ENCODE results near the gene DESI2.

Gene DESI2

DNA sequence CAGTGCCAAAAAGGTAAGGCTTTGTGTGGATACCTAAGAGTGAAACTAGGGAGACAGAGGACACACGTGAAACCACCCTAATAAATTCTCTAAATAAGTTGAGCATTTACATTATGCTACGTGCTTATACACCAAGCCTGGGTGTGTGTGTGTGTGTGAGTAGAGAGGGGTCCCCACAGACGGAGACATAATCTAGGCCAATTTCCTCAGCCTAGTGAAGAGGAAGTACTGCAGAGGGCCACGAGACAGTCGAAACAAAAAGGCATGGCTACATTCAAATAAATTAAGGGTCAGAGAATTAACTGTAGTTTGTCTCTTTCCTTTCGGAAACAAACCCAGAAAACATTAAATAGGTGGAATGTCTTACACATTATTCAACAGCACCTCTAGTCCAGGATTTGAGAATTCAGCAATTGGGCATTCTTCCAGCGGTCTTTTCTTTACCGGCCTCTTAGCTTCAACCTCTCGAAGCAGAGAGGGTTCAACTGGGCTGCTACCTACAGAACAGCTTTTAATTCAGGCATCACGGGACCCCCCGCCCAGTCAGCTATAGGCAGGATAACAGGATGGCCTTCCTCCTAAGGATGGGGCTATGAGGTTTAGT, 75.0 kb downstream of the DESI2 start:
- no peak for TF ChIP-seq CTCF (IDR thresholded peaks at IDR 0.05)

DNA sequence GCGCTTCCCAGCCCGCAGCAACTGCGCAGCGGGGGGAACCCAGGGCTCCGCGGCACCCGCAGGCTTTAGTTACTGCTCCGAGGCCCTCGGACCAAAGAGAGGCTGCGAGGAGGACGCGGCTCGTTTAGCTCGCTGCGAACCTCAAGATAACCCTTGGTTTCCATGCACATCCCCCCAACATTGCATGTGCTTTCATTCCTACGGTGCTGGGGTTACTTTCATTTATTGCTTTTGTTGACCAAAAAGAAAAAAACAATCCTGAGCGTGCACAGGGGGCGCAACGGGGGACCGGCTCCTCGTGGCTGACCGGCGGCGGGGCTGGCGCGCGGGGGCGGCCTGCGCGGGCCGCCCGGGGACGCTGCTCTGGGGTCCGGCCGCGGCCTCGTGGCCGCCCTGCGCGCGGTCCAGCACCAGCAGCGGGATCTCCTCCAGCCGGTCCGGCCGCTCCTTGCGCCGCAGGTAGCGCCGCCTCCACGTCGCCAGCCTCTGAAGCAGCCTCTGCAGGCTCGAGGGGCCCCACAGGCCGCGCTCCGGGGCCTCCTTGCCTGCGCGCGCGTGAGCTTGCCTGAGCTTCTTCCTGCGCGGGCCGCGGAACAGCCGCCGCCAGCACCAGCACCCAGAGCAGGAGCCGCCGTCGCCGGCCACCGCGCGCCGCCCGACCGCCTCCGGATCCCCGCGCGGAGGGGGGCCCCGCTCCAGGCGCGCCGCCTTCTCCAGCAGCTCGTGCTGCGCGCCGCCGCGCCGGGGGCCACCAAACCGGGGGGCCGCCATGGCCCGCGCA, 77.4 kb downstream of the DESI2 start:
- TF ChIP-seq CTCF (IDR thresholded peaks at IDR 0.05) = no peak

- TF ChIP-seq CTCF (IDR thresholded peaks at IDR 0.05) = no peak
Observed at GRCh38 chr1:244730934-244731434, 78.1 kb downstream of the DESI2 start.

DNA sequence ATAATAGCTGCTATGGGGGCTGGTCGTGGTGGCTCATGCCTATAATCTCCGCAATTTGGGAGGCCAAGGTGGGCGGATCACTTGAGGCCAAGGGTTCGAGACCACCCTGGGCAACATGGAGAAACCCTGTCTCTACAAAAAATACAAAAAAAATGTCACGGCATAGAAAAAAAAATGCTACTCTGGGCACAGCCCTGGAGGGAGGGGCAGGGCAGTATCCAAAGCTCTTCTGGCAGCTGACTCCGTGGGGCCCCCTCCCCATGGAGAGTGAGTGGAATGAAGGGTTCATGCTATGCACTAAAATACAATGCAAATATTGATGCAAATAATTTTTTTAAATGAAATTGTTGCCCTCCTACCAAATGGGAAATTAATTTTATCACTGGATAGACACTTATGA, 78.7 kb downstream of the DESI2 start:
- TF ChIP-seq CTCF (IDR thresholded peaks at IDR 0.05) = no peak

DNA sequence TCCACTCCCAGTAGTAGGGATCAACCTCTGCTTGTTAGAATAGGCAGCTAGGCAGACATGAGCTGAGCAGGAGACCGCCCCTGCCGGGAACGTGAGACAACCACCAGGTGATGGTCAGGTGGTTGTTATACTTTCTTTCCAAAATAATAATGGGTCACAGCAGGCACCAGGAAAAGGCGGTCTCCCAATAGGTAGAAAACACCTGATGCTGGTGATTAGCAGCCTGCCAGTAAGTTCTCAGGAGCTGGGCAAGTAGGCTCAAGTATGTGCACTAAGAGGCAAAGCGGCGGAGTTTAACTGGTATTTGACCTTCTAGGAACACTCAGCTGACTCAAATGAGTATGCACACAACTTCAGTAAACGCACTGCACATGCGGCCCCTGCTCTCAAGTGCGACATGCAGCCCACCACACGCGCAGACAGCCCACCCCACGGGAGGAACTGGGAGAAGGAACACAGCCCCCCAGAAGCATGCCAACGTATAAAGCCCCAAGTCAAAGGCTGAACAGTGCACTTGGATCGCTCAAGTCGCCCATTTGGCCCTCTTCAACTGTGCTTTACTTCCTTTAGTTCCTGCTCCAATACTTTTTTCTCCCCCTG, 80.0 kb downstream of the DESI2 start:
- no peak for TF ChIP-seq CTCF (IDR thresholded peaks at IDR 0.05)

GRCh38 chr1:244735404-244735803, 82.5 kb downstream of the DESI2 start:
- no peak for TF ChIP-seq CTCF (IDR thresholded peaks at IDR 0.05)

GRCh38 chr1:244735876-244736561, 83.1 kb downstream of the DESI2 start:
- TF ChIP-seq CTCF (IDR thresholded peaks at IDR 0.05) = no peak
